Neural cell (in vitro differentiated cells): ENCODE measurements around the gene CD300C.

Source experiments
- CTCF ChIP-seq: fragments of 450-650 bp; IDR thresholded peaks from 2 replicates; pipeline ENCODE4 v1.5.1; 2014; ENCODE audit warnings: antibody characterized with exemption, mild to moderate bottlenecking, moderate library complexity; ENCODE audit not compliant: poor library complexity, severe bottlenecking
- EP300 ChIP-seq: fragments of 450-650 bp; conservative IDR thresholded peaks from 2 replicates; pipeline ENCODE4 v1.6.1; 2014; ENCODE audit warnings: antibody characterized with exemption, mild to moderate bottlenecking, moderate library complexity; ENCODE audit not compliant: poor library complexity, severe bottlenecking

GRCh38 chr17:74578979-74579378, 33.1 kb upstream of the CD300C start:
- no peak for TF ChIP-seq CTCF
- TF ChIP-seq EP300: no peak
